IPS-20b (cell line): ENCODE measurements around the gene CEP44.

Experiments
- H3K27ac ChIP-seq: one replicate; pipeline ENCODE4 v1.5.1; 2013; ENCODE audit warnings: low read length
- H3K27me3 ChIP-seq: 2 replicates; pipeline ENCODE4 v1.6.1; 2013; ENCODE audit warnings: mild to moderate bottlenecking, low read length, inconsistent platforms; ENCODE audit not compliant: insufficient read depth
- H3K36me3 ChIP-seq: 2 replicates; pipeline ENCODE4 v1.6.1; 2013; ENCODE audit warnings: low read depth, mild to moderate bottlenecking, inconsistent platforms, low read length, moderate library complexity; ENCODE audit not compliant: insufficient read depth
- H3K4me1 ChIP-seq: 2 replicates; pipeline ENCODE4 v1.6.1; 2013; ENCODE audit warnings: mild to moderate bottlenecking, control low read depth, inconsistent platforms, low read length, moderate library complexity; ENCODE audit not compliant: insufficient read depth
- H3K4me3 ChIP-seq: 2 replicates; pipeline ENCODE4 v1.5.1; 2013; ENCODE audit warnings: mild to moderate bottlenecking, low read length, inconsistent platforms
- H3K9ac ChIP-seq: 2 replicates; pipeline ENCODE4 v1.6.1; 2013; ENCODE audit warnings: low read depth, mild to moderate bottlenecking, inconsistent platforms, low read length, moderate library complexity
- H3K9me3 ChIP-seq: 2 replicates; pipeline ENCODE4 v1.6.1; 2013; ENCODE audit warnings: mild to moderate bottlenecking, low read depth, low read length, inconsistent platforms; ENCODE audit not compliant: insufficient read depth

The CEP44 gene, protein sequence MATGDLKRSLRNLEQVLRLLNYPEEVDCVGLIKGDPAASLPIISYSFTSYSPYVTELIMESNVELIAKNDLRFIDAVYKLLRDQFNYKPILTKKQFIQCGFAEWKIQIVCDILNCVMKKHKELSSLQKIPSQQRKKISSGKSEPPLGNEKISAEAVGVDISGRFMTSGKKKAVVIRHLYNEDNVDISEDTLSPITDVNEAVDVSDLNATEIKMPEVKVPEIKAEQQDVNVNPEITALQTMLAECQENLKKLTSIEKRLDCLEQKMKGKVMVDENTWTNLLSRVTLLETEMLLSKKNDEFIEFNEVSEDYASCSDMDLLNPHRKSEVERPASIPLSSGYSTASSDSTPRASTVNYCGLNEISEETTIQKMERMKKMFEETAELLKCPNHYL

DNA sequence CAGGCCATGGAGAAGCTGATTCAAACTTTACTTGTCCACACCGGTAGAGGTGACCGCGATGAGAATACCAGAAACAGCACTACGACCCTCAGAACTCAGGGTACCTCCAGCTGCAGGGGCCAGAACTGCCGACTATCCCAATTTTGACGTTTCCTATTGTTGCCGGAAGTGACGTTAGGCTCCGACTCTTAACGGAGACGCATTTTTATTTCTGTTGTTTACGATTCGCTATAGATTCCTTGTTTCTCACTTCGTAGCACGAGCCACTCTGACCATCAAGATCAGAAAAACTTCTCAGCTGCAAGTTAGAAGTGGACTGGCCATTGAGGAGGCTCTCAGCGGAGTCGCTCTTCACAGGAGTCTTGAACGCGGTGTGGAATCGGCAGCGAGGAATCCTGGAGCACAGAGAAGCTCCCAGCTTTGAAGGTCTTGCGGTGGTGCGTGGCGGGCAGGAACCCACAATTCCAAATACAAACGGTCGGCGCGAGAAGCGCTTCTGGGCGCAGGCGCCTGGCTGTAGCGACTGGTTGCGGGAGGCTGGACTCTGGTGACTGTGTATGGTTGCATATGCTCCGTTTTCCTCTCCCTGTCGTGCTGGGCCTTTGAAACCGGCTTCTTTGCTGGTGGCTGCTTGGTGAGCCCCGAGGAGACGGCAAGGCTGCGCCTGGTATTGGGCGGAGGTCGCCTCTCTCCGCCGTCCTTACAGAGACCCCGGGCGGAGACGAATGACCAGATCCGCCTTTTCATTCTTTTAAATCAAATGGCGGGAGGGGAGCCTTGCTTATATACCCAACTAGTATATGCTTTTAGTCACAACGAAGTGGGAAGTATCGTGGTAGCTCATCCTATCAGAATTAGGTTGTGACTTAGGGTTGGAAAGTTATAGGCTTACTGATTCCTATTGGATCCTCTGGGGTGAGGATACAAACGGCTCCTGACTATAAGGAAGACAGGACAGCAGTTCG, at the start of gene CEP44, which contains the start of gene FBXO8:
CEP44 (plus strand) TSS at position 405 of the 965 bp plus-strand sequence. CDS start 15,211 bp downstream, outside the sequence.
FBXO8 (minus strand) TSS at position 161 of the 965 bp plus-strand sequence. CDS start 20,575 bp downstream, outside the sequence.
- peak within 1 kb of the TSS; percentile 96 for H3K9ac ChIP-seq
- H3K36me3 ChIP-seq = no peaks in the 10 kb centered on the region
- H3K9me3 ChIP-seq = no peaks in the 10 kb centered on the region
- H3K4me1 ChIP-seq = peaks cover 5% of the 10 kb centered on the region; the same call in 1 of the 2 replicates
- H3K27me3 ChIP-seq = no peaks in the 10 kb centered on the region
- H3K4me3 ChIP-seq = peak within 1 kb of the TSS; percentile 86
- H3K27ac ChIP-seq = peak within 1 kb of the TSS; percentile 94

DNA sequence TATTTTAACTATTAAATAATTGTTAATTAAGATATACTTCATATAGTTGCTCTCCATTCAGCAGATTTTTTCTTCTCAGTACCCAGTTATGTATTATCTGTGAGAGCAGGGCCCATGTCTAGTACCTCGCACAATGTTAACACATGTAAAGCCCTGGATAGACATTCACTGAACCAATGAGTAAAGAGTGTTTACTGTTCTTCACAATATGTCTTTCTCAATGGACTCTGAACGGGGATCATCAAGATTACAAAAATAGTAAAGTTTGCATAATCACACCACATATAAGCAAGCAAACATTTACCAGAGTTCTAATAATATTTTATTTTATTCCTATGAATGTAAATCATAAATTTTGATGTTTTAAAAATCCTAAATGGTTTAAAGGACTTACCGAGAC, 47.4 kb upstream of the CEP44 start:
- H3K9me3 ChIP-seq = no peaks in the 10 kb centered on the region
- no peaks in the 10 kb centered on the region for H3K4me1 ChIP-seq
- no peak overlapping the region for H3K27ac ChIP-seq
- H3K4me3 ChIP-seq = no peak overlapping the region
- H3K9ac ChIP-seq = no peak overlapping the region
- H3K36me3 ChIP-seq = peaks cover 4% of the 10 kb centered on the region; the same call in 1 of the 2 replicates
- H3K27me3 ChIP-seq = no peaks in the 10 kb centered on the region

DNA sequence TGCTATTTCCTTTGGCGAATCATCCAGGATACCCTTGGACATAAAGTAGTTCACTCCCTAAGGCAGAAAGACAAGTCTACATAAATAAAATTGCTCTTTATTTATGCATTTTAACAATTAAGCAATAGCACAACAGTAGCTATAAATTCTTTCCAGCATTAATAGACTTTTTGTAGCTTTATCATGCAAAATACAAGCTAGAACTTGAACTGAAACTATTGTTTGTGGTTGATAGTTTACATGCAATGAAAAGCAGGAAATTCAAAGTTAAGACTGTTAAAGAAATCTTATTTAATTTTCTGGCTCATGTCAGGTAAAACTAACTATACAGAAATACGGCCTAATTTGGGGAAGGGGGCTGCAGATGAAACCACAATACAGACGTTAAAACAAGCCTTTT, 42.5 kb upstream of the CEP44 start:
- no peaks in the 10 kb centered on the region for H3K4me1 ChIP-seq
- H3K27me3 ChIP-seq = no peaks in the 10 kb centered on the region
- H3K27ac ChIP-seq = no peak overlapping the region
- H3K36me3 ChIP-seq = peaks cover 4% of the 10 kb centered on the region; the same call in 1 of the 2 replicates
- H3K9me3 ChIP-seq = no peaks in the 10 kb centered on the region
- no peak overlapping the region for H3K9ac ChIP-seq
- no peak overlapping the region for H3K4me3 ChIP-seq

DNA sequence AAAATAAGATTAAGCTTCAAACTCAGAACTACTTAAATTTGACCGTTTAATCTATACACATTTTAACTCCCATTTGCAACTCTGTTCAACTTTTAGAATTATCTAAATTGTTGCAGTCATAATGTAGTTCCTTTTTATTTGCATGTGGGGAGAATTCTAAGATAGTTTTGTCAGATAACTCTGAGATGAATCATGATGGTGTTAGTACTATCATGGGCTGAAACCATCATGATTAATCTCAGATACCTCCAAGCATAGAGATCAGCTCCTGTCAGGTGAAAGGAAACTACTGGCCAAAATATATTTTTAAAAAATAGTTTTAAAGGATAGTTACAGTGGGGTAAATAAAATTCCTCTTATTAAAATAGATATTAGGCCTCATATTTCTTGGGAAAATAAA, 39.3 kb upstream of the CEP44 start:
- Histone ChIP-seq H3K27me3 (no peaks in the 10 kb centered on the region), H3K9ac (no peak overlapping the region), H3K27ac (no peak overlapping the region), H3K4me3 (no peak overlapping the region), H3K36me3 (no peaks in the 10 kb centered on the region), H3K4me1 (no peaks in the 10 kb centered on the region), H3K9me3 (no peaks in the 10 kb centered on the region)

DNA sequence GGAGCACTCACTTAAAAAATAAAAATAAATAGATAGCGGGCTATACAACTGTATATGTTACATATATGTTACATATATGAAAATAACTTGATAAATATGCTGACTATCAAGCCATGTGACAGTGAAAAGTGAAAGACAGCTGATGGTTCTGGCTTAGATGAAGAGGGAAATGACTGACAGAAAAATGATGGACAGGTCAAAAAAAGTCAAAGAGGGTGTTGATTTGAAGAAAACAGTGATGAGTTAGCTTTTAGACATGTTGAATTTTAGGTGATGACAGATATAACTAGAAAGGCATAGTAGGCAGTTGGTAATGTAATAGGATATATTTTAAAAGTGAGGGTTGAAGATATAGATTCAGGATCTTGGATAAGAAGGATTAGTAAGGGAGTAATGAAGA, 38.0 kb upstream of the CEP44 start:
- no peaks in the 10 kb centered on the region for H3K9me3 ChIP-seq
- no peak overlapping the region for H3K9ac ChIP-seq
- H3K27me3 ChIP-seq = no peaks in the 10 kb centered on the region
- H3K4me1 ChIP-seq = no peaks in the 10 kb centered on the region
- H3K27ac ChIP-seq = no peak overlapping the region
- no peaks in the 10 kb centered on the region for H3K36me3 ChIP-seq
- no peak overlapping the region for H3K4me3 ChIP-seq

DNA sequence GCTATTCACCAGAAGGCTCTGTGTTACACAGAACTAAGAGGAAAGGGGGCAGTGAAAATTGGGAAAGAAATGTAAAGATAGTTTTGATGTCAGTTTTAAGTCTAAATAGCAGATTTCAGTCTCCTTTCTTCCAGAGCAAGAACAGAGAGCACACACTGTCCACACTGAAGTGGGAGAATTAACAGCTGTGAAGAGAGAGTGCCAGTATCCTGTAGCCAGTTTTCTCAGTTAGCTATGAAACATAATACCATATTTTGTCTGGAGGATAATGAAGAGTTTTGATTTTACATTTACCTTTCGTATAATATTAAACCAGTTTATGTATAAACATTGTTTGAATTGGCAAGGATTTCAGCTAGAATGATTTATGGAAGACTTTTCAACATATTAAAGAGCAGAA, 35.3 kb upstream of the CEP44 start:
- Histone ChIP-seq H3K4me1 (no peaks in the 10 kb centered on the region), H3K9me3 (no peaks in the 10 kb centered on the region), H3K27me3 (no peaks in the 10 kb centered on the region), H3K36me3 (no peaks in the 10 kb centered on the region), H3K4me3 (no peak overlapping the region), H3K27ac (no peak overlapping the region), H3K9ac (no peak overlapping the region)

DNA sequence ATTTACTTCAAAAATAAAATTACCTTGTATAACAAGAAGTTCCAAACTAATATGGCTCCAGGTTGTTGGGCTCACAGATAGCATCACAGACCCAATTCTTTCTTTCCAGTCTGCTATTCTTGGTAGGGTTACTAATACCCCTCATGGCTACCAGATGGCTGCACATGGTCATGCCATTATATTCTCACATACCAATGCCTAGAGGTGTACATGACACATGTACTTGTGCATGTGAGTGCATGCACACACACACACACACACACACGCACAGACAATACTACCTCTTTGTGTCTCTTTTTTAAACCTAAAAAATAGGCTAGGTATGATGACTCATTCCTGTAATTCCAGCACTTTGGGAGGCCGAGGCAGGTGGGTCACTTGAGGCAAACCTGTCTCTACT, 31.3 kb upstream of the CEP44 start:
- Histone ChIP-seq H3K9me3 (no peaks in the 10 kb centered on the region), H3K4me1 (no peaks in the 10 kb centered on the region), H3K9ac (no peak overlapping the region), H3K4me3 (no peak overlapping the region), H3K27ac (no peak overlapping the region), H3K36me3 (no peaks in the 10 kb centered on the region), H3K27me3 (no peaks in the 10 kb centered on the region)

DNA sequence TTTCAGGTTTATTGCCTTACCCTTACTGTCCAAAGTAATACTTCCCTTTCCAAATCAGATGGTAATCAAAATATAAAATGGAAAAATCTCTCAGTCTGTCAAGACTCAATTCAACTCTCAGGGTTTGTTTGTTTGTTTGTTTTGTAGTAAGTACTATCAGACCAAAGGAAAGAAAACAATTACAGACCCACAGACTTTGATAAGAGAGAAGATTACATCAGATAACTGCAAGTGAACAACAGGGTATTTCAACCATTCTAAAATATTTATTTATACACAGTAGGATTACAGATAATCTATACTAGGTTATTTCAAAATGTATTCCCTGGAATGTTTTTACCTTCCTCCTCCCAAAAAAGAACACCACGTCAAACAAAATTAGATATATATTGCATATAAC, 29.1 kb upstream of the CEP44 start:
- H3K9ac ChIP-seq = no peak overlapping the region
- H3K36me3 ChIP-seq = no peaks in the 10 kb centered on the region
- H3K4me3 ChIP-seq = no peak overlapping the region
- no peaks in the 10 kb centered on the region for H3K9me3 ChIP-seq
- H3K27me3 ChIP-seq = no peaks in the 10 kb centered on the region
- no peaks in the 10 kb centered on the region for H3K4me1 ChIP-seq
- no peak overlapping the region for H3K27ac ChIP-seq

DNA sequence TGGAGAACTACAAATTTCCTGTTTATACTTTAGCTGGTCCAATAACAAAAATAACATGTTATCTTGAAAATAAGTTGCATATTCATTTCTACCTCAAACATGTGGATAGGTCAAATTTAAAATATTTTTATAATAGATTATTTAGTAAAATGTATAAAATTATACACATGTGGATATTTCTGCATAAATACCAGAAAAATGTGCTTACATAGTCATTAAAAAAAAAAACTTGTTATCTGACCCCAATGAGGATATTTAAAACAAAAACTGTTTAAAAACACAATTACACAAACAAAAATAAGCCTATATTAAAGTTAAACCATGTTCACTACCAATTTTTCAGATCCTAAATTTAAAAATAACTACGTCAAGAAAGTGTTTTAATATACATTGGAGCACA, 28.3 kb upstream of the CEP44 start:
- Histone ChIP-seq H3K9me3 (no peaks in the 10 kb centered on the region), H3K4me3 (no peak overlapping the region), H3K36me3 (no peaks in the 10 kb centered on the region), H3K4me1 (no peaks in the 10 kb centered on the region), H3K27ac (no peak overlapping the region), H3K9ac (no peak overlapping the region), H3K27me3 (no peaks in the 10 kb centered on the region)

DNA sequence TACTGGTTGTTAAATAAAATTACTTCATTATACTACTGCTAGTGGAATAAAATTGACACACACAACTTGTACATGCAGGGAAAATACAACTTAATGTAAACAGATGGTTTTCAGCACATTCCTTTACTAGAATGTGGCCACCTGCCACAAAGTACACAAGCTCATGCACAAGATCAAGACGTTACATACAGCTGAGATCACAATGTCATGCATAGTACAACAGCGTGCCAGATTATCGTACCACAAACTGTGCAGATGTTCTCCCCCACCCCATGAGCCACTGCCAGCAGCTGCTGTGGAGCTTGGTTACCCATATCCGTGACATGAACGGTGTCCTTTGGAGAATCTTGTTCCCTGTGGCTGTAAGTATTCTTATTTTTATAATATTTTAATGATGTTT, 27.9 kb upstream of the CEP44 start:
- H3K36me3 ChIP-seq = no peaks in the 10 kb centered on the region
- no peaks in the 10 kb centered on the region for H3K27me3 ChIP-seq
- H3K9ac ChIP-seq = no peak overlapping the region
- H3K4me1 ChIP-seq = no peaks in the 10 kb centered on the region
- H3K9me3 ChIP-seq = no peaks in the 10 kb centered on the region
- H3K27ac ChIP-seq = no peak overlapping the region
- H3K4me3 ChIP-seq = no peak overlapping the region

DNA sequence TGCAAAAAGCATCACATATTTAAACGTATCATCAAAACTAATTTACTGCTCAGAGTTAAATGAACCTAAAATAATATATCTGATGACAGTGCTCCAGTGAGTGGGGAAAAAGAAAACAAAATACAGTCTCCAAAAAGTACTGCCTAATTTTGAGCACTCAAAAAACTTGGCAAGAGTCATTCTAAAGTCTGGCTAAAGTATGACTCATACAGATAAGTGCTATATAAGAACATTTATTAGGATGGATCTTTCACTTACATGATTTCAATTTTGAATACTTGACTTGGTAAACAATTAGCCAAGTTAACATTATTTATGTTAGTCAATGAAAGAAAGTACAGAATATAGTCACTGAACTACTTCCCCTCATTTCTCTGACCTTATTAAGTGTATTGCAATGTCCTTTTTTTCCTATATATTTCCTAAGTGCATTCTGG, 27.4 kb upstream of the CEP44 start:
- Histone ChIP-seq H3K9me3 (no peaks in the 10 kb centered on the region), H3K27me3 (no peaks in the 10 kb centered on the region), H3K4me3 (no peak overlapping the region), H3K4me1 (no peaks in the 10 kb centered on the region), H3K36me3 (no peaks in the 10 kb centered on the region), H3K27ac (no peak overlapping the region), H3K9ac (no peak overlapping the region)
